GM12878 (cell line): ENCODE measurements around the gene USP28. TPM values are rescaled to one million over a fixed set of nuclear protein-coding genes. Genes with fewer than 3 reads are reported as not detected.

Source experiments
- ATAC-seq: fragments of 200-7000 bp; cut with Tn5 transposase; 3 replicates; pipeline ENCODE4 v1.9.1; 2020; ENCODE audit warnings: mild to moderate bottlenecking, moderate library complexity
- BruUV-seq: library from RNA; stranded (reverse); fragments of 400-500 nt; replicated peaks from 2 replicates; lab custom pipeline; 2021; lab: Mats Ljungman, UMichigan
- CTCF ChIA-PET: fragments of 300-600 bp; sonication (Branson Sonifier 250); formaldehyde crosslinking; extraction: SDS; loops from one replicate; lab custom pipeline; 2021; ENCODE audit warnings: inconsistent platforms; lab: Yijun Ruan, JAX
- POLR2A ChIA-PET: fragments of 350-600 bp; formaldehyde crosslinking; extraction: SDS; loops from one replicate; lab custom pipeline; 2021; ENCODE audit warnings: inconsistent platforms; lab: Charles Lee
- RAD21 ChIA-PET: fragments of 300-600 bp; sonication (Branson Sonifier 250); formaldehyde crosslinking; loops from one replicate; lab custom pipeline; 2023; ENCODE audit warnings: antibody characterized with exemption; ENCODE audit not compliant: unreplicated experiment; lab: Charles Lee
- SMC1A ChIA-PET: fragments of 300-600 bp; sonication (Branson Sonifier 250); formaldehyde crosslinking; loops from one replicate; lab custom pipeline; 2023; ENCODE audit not compliant: unreplicated experiment, uncharacterized antibody; lab: Charles Lee
- DNase-seq: peaks from one replicate; pipeline ENCODE4 v3.0.0-alpha.2; 2011; ENCODE audit warnings: low read depth, low spot score
- FAIRE-seq: peaks from 3 replicates; lab custom pipeline; 2011; peaks lifted over from hg19 to GRCh38; lab: Jason Lieb, UNC
- H2AFZ ChIP-seq: 2 replicates; pipeline ENCODE4 v1.6.0; 2011; ENCODE audit warnings: low read depth, low read length, control low read depth; ENCODE audit not compliant: control insufficient read depth
- H3K27ac ChIP-seq: 2 replicates; pipeline ENCODE4 v1.5.1; 2011; ENCODE audit warnings: control low read depth; ENCODE audit not compliant: control insufficient read depth, insufficient read depth
- H3K27me3 ChIP-seq, 2 experiments: replicated peaks in 1 of 2; 2 replicates each; pipeline versions ENCODE4 v1.6.0 to v1.6.1; 2011; ENCODE audit warnings: low read length in 1 of 2; ENCODE audit not compliant: control insufficient read depth in 2 of 2, insufficient read depth in 2 of 2
- H3K36me3 ChIP-seq, 2 experiments: 2 replicates each; pipeline ENCODE4 v1.5.1; 2011; ENCODE audit warnings: low read length in 1 of 2; ENCODE audit not compliant: control insufficient read depth in 2 of 2, insufficient read depth in 2 of 2
- H3K4me1 ChIP-seq: 2 replicates; pipeline ENCODE4 v1.6.1; 2011; ENCODE audit warnings: mild to moderate bottlenecking, low read length, moderate library complexity, mixed read lengths; ENCODE audit not compliant: control insufficient read depth, insufficient read depth
- H3K4me2 ChIP-seq: 2 replicates; pipeline ENCODE4 v1.6.0; 2011; ENCODE audit warnings: control low read depth; ENCODE audit not compliant: control insufficient read depth, insufficient read depth
- H3K4me3 ChIP-seq: fragments of 200-600 bp; sonication (generic); 2 replicates; pipeline ENCODE4 v1.5.1; 2016
- H3K79me2 ChIP-seq: 2 replicates; pipeline ENCODE4 v1.6.0; 2011; ENCODE audit warnings: low read length; ENCODE audit not compliant: control insufficient read depth, insufficient read depth
- H3K9ac ChIP-seq: 2 replicates; pipeline ENCODE4 v1.8.0; 2011; ENCODE audit warnings: low read length, control low read depth, mixed read lengths; ENCODE audit not compliant: control insufficient read depth, insufficient read depth
- H3K9me3 ChIP-seq: replicated peaks from 3 replicates; pipeline ENCODE4 v1.5.1; 2011; ENCODE audit warnings: mild to moderate bottlenecking, low read length; ENCODE audit not compliant: control insufficient read depth, insufficient read depth
- H4K20me1 ChIP-seq: 2 replicates; pipeline ENCODE4 v1.6.0; 2011; ENCODE audit not compliant: control insufficient read depth, insufficient read depth
- E4F1 ChIP-seq: fragments of 450-650 bp; IDR thresholded peaks from 2 replicates; pipeline ENCODE4 v1.6.1; 2018; ENCODE audit warnings: borderline replicate concordance, mild to moderate bottlenecking; ENCODE audit not compliant: partially characterized antibody
- HDAC2 ChIP-seq: fragments of 200-600 bp; sonication (generic); IDR thresholded peaks from 2 replicates; pipeline ENCODE4 v1.6.1; 2017
- MXI1 ChIP-seq: fragments of 150-350 bp; IDR thresholded peaks from 2 replicates; pipeline ENCODE4 v1.6.1; 2011; ENCODE audit warnings: low read depth, mild to moderate bottlenecking, inconsistent platforms, low read length, improper control_type of control experiment
- PKNOX1 ChIP-seq: fragments of 450-650 bp; IDR thresholded peaks from 2 replicates; pipeline ENCODE4 v1.6.1; 2016; ENCODE audit warnings: mild to moderate bottlenecking
- REST ChIP-seq: IDR thresholded peaks from 2 replicates; pipeline ENCODE4 v1.6.1; 2012; ENCODE audit warnings: mild to moderate bottlenecking, low read depth, low read length
- SIN3A ChIP-seq: IDR thresholded peaks from 2 replicates; pipeline ENCODE4 v1.6.1; 2012; ENCODE audit warnings: low read depth, low read length, improper control_type of control experiment
- USF1 ChIP-seq: IDR thresholded peaks from 2 replicates; pipeline ENCODE4 v1.6.1; 2011; ENCODE audit warnings: borderline replicate concordance, low read depth, mild to moderate bottlenecking, moderate library complexity, mixed read lengths, low read length; ENCODE audit not compliant: insufficient read depth; ENCODE audit errors: extremely low read length
- YBX1 ChIP-seq: fragments of 450-650 bp; IDR thresholded peaks from 2 replicates; pipeline ENCODE4 v1.6.1; 2016; ENCODE audit warnings: antibody characterized with exemption
- WGBS: methylation state at CpG from one replicate; pipeline ENCODE4 v1.1.6; 2016; ENCODE audit warnings: low lambda C conversion rate; ENCODE audit not compliant: insufficient replicate concordance, insufficient coverage; ENCODE audit errors: missing lambda C conversion rate; 5-methylcytosine and 5-hydroxymethylcytosine counted together
- in situ Hi-C: fragments of 300-500 bp; cut with MboI; formaldehyde crosslinking; loops from 9 replicates; pipeline ENCODE4 v1.14.3; 2018; ENCODE audit warnings: mixed read lengths
- intact Hi-C: fragments of 100-400 bp; cut with micrococcal nuclease; formaldehyde crosslinking; loops from one replicate; pipeline ENCODE4 v1.14.2; 2022; ENCODE audit not compliant: unreplicated experiment
- polyA plus RNA-seq, 11 experiments: library from polyadenylated mRNA; depleted of rRNA in 4 of 11; unstranded in 6 of 11; stranded (reverse) in 5 of 11; fragments of >200 nt; fragmentation: Nextera tagmentation in 4 of 11; fragmentation: Illumina TruSeq in 1 of 11; extraction: Ambion mirVana in 4 of 11; extraction: Trizol in 1 of 11; gene quantifications; 1 replicate in 1 of 11; 2 replicates in 10 of 11; pipeline versions ENCODE4 v1.2.1 to v1.2.3, GENCODE V29; 2011 to 2016; ENCODE audit warnings: inconsistent platforms in 2 of 11, missing spikeins in 2 of 11, low read depth in 1 of 11
- total RNA-seq, 4 experiments: library from RNA; depleted of rRNA in 3 of 4; stranded (reverse); fragments of >200 nt in 3 of 4; fragmentation: Illumina TruSeq in 1 of 4; extraction: Trizol in 1 of 4; gene quantifications; 2 replicates each; pipeline versions ENCODE4 v1.2.1 to v1.2.3, GENCODE V29; 2013 to 2021

The USP28 gene
- total and polyA plus RNA-seq, 10 of the 15 experiments (the other 5 are each of a cell fraction or from before 2014, with no cell fraction given): 2.8 to 60.4 (median 24.1) TPM

GRCh38 chr11:113867843-113868503 lies 7.4 kb downstream of the USP28 start:
- CTCF ChIA-PET: no interaction called here
- Histone ChIP-seq H4K20me1 (no peaks in the 10 kb centered on the region), H3K79me2 (peaks cover 7% of the 10 kb centered on the region), H3K36me3 (no peaks in the 10 kb centered on the region; a peak in 1 of 4 replicates), H3K27me3 (no peaks in the 10 kb centered on the region), H3K27ac (no peak overlapping the region), H3K4me3 (no peak overlapping the region), H3K9ac (no peak overlapping the region), H3K4me2 (no peak overlapping the region), H3K9me3 (no peaks in the 10 kb centered on the region), H2AFZ (no peak overlapping the region), H3K4me1 (peaks cover 4% of the 10 kb centered on the region; the same call in 1 of the 2 replicates)
- 98% methylated on average over 3 of the region's 3 CpGs for WGBS
- POLR2A ChIA-PET: no interaction called here
- RAD21 ChIA-PET: no interaction called here
- BruUV-seq: no TSS peak
- no peak for FAIRE-seq
- no peak for TF ChIP-seq HDAC2
- DNase-seq: no peak
- SMC1A ChIA-PET: no interaction called here
- in situ Hi-C loops (no loop called here), intact Hi-C loops (no loop called here)
- no peak for ATAC-seq

GRCh38 chr11:113865873-113866272 lies 9.5 kb downstream of the USP28 start:
- FAIRE-seq (no peak), ATAC-seq (no peak), DNase-seq (no peak)
- Histone ChIP-seq H3K9me3 (no peaks in the 10 kb centered on the region), H4K20me1 (no peaks in the 10 kb centered on the region), H3K4me2 (no peak overlapping the region), H3K9ac (no peak overlapping the region), H3K27me3 (no peaks in the 10 kb centered on the region), H3K27ac (no peak overlapping the region), H3K36me3 (no peaks in the 10 kb centered on the region; a peak in 1 of 4 replicates), H3K4me1 (no peaks in the 10 kb centered on the region), H2AFZ (no peak overlapping the region), H3K79me2 (peaks cover 2% of the 10 kb centered on the region; the same call in 1 of the 2 replicates), H3K4me3 (no peak overlapping the region)
- in situ Hi-C loops (no loop called here), intact Hi-C loops (no loop called here)
- ChIA-PET CTCF (no interaction called here), POLR2A (interaction anchor here (1.4 kb wide), 1 partner anchor 9 kb away, joined by 5 read pairs; the partner anchor contains the start of gene USP28), SMC1A (no interaction called here), RAD21 (no interaction called here)
- no TSS peak for BruUV-seq
- WGBS: over 99% methylated on average over 8 of the region's 8 CpGs
- TF ChIP-seq USF1 (no peak), YBX1 (no peak), MXI1 (no peak), REST (no peak), PKNOX1 (no peak), E4F1 (no peak), SIN3A (no peak)
